Activated CD8-positive, alpha-beta memory T cell treated with anti-CD3 and anti-CD28 coated beads, Interleukin-2, amount 50 U/mL, for 48 hours (primary cell): Measurements from ENCODE around the gene GTF2E1.

Experiments used
- DNase-seq: peaks from one replicate; pipeline ENCODE4 v3.0.0-alpha.2; 2020

GTF2E1 gene

GRCh38 chr3:120802916-120803315, 60.4 kb downstream of the GTF2E1 start:
- no peak for DNase-seq

- no peak for DNase-seq
Measured at GRCh38 chr3:120816728-120817127, 74.2 kb downstream of the GTF2E1 start.

DNA sequence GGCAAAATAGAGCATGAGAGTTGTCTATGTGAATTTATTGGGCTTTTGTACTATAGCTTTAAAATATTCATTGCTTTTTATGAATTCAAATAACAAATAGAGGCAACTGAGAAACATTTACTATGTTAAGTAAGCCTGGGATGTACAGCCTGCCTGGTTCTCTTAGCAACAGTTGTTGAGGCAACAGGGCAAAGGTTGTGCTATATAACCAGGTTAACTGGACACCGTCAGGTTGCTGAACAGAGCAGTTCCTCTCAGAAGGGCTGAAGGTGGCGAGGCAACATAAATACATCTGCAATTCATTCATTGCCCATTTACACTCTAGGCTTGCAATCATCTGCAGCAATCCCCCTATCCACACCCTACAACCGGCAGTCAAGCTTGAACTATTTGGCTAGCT, 78.2 kb downstream of the GTF2E1 start:
- no peak for DNase-seq

DNA sequence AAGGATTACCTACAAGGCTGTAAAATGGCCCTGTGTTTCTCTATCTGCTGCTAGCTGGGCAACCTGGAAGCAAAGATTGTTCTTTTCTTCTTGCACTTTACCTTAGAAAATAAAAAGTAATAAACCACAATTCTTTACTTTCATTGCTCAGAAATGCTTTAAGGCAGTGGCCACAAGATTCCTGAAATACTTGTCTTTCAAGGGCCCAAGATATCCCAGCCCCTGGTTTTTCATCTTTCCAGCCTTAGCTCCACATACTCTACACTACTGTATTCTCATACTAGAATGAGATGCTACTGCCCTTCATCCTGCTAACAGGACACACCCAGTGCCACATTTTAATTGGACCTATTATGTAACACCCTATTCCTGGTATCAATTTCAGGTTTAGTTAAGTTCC, 78.9 kb downstream of the GTF2E1 start:
- DNase-seq = no peak

DNA sequence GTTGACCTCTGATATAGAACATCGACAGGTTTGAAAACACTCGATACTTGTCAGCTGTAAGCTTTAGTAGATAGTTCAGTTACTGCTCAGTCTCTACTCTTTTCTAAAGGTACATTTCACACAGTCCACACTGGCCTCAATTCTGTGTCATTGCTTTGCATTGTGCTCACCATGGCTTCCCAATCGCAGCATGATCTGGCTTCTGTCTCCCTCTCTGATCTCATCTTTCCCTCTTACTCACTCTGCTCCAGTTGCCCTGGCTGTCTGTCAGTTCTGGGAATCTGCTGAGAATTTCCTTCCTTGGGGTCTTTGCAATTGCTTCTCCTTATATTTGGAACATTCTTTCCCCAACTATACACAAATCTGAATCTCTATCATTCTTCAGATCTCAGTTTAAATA, 80.6 kb downstream of the GTF2E1 start:
- DNase-seq = no peak

- DNase-seq = no peak
Measured at GRCh38 chr3:120824613-120825012, 82.1 kb downstream of the GTF2E1 start.

- DNase-seq = no peak
Measured at GRCh38 chr3:120828796-120829195, 86.3 kb downstream of the GTF2E1 start.

DNA sequence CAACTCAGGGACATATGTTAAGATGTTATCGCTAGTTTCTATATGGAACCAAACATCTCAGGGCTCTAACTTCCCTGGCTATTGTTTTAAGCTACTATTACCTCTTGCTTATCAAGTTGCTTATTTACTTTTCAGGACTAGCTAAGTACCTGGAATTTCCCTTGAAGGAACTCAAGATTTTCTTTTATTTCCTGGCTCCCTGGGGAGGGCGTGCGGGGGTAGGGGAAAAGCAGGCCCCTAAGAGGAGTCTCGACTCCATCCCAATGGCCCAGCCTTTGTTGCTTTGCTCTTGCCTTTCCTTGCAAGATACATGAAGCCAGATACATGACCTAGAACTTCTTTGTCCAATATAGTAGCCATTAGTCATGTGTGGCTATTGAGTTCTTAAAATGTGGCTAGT, 88.5 kb downstream of the GTF2E1 start:
- no peak for DNase-seq
